Measurements from ENCODE around the gene DEK. TPM values are rescaled to one million over a fixed set of nuclear protein-coding genes. Genes with fewer than 3 reads are reported as not detected.

The DEK gene
- total RNA-seq, 4 donors from 2014 or later: 69.5 to 106 (median 93.0) TPM

DNA sequence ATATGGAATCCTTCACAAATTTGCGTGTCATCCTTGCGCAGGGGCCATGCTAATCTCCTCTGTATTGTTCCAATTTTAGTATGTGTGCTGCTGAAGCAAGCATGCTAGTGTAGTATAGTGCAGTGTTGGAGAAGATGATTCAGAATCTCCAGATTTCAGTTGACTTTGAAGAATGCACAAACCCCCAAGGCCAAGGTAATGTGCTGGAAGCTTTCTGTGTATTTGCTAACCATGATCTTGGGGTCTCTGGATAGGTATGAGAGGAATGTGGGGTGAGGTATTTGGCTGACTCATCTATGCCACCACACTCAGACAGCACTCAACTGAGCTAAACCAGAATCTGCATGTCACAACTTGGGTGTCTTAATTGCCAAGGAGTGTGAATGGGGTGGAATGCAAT lies 42.6 kb upstream of the DEK start:
- WGBS, 2 donors: 76 to 77% methylated on average over 2 of the region's 2 CpGs
- intact Hi-C loops (cut with DNase I): no loop called here
- no peaks in the 10 kb centered on the region for H3K9me3 ChIP-seq

DNA sequence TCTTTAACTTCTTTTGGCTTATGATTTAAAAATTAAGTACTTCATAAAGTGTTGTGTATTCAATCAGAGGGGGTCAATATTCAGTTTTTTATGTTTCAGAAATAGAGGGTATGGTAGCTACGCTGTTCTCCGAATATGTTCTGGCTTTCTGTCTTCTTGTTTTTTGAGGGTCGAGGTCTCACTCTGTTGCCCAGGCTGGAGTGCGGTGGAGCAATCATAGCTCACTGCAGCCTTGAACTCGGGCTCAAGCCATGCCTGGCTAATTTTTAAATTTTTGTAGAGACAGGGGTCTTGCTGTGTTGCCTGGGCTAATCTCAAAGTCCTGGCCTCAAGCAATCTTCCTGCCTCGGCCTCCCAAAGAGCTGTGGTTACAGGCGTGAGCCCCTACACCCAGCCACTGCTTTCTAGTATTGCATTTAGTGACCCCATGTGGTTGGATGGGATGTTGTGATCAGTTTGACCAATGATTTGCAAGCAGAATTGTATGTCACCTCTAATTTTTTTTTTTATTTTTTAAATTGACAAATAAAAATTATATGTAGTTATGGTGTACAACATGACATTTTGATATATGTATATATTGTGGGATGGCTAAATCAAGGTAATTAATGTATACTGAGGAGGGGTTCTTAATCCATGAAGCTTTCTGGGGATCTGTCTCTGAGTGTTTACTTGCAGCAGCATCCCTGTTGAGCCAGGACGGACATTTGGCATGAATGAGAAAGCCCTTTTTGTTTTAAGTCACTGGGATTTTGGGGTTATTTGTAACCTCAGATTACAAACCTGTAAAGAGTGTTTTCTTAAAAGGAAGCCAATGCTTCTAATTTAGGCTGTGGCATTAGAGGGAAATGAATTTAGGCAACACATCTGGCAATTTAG lies 38.5 kb upstream of the DEK start:
- no peak overlapping the region for H3K27ac ChIP-seq
- H3K4me1 ChIP-seq: no peaks in the 10 kb centered on the region
- H3K4me3 ChIP-seq: no peak overlapping the region
- no peaks in the 10 kb centered on the region for H3K9me3 ChIP-seq
- H3K27me3 ChIP-seq: no peaks in the 10 kb centered on the region
- DNase-seq: no peak
- WGBS, 2 donors: 82 to 83% methylated on average over 8 of the region's 8 CpGs
- intact Hi-C loops (cut with DNase I): no loop called here
- H3K36me3 ChIP-seq: no peaks in the 10 kb centered on the region
- no peak for TF ChIP-seq POLR2A (IDR thresholded peaks at IDR 0.05)
- TF ChIP-seq, protein P1, sequence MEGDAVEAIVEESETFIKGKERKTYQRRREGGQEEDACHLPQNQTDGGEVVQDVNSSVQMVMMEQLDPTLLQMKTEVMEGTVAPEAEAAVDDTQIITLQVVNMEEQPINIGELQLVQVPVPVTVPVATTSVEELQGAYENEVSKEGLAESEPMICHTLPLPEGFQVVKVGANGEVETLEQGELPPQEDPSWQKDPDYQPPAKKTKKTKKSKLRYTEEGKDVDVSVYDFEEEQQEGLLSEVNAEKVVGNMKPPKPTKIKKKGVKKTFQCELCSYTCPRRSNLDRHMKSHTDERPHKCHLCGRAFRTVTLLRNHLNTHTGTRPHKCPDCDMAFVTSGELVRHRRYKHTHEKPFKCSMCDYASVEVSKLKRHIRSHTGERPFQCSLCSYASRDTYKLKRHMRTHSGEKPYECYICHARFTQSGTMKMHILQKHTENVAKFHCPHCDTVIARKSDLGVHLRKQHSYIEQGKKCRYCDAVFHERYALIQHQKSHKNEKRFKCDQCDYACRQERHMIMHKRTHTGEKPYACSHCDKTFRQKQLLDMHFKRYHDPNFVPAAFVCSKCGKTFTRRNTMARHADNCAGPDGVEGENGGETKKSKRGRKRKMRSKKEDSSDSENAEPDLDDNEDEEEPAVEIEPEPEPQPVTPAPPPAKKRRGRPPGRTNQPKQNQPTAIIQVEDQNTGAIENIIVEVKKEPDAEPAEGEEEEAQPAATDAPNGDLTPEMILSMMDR (IDR thresholded peaks at IDR 0.05): no peak

More for the DNA sequence above, 42.6 kb upstream of the DEK start:
- DNase-seq: no peak
- no peaks in the 10 kb centered on the region for H3K4me1 ChIP-seq
- H3K27me3 ChIP-seq: no peaks in the 10 kb centered on the region
- H3K27ac ChIP-seq: no peak overlapping the region
- TF ChIP-seq, protein P1 (IDR thresholded peaks at IDR 0.05): no peak
- no peak for TF ChIP-seq POLR2A (IDR thresholded peaks at IDR 0.05)
- no peaks in the 10 kb centered on the region for H3K36me3 ChIP-seq
- no peak overlapping the region for H3K4me3 ChIP-seq

DNA sequence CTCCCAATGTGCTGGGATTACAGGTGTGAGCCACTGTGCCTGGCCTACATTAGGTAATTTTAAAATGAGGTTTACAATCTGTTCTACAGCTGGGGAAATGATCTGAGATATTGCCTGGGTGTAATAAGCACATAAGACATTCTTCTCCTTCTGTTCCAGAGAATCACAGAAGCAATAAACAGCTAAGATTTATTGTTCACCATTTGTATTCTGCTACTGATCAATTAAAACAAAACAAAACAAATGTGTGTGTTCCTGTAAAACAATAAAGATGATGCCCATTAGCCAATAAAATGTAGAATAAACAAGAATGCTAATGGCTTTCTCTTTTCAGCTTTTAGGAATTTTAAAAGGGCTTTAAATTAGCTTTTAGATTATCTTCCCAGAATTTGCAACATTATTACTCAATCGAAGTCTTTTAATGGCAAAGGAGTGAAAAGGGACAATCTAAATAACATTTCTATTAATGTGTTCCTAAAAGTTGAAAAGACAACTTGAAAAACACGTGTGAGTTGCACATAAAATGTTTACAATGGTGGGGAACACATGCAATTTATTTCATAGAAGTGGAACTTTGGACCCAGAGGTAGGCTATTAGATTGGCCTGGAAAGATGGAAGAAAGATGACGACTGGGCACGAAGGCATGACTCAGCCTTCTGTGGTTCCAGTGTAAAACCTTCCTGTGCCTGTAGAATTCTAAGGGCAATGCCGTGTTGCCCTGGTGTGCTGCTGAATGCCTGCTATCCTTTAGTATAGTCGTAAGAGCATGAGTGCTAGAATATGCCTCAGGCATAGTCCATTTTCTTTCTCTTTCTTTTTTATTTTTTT lies 29.0 kb upstream of the DEK start:
- H3K27ac ChIP-seq: no peak overlapping the region
- no peaks in the 10 kb centered on the region for H3K36me3 ChIP-seq
- WGBS, 2 donors: 45 to 61% methylated on average over 6 of the region's 6 CpGs
- intact Hi-C loops (cut with DNase I): no loop called here
- no peaks in the 10 kb centered on the region for H3K27me3 ChIP-seq
- H3K4me3 ChIP-seq: no peak overlapping the region
- DNase-seq: no peak
- no peaks in the 10 kb centered on the region for H3K9me3 ChIP-seq
- TF ChIP-seq, protein P1 (IDR thresholded peaks at IDR 0.05): no peak
- no peak for TF ChIP-seq POLR2A (IDR thresholded peaks at IDR 0.05)
- no peaks in the 10 kb centered on the region for H3K4me1 ChIP-seq

DNA sequence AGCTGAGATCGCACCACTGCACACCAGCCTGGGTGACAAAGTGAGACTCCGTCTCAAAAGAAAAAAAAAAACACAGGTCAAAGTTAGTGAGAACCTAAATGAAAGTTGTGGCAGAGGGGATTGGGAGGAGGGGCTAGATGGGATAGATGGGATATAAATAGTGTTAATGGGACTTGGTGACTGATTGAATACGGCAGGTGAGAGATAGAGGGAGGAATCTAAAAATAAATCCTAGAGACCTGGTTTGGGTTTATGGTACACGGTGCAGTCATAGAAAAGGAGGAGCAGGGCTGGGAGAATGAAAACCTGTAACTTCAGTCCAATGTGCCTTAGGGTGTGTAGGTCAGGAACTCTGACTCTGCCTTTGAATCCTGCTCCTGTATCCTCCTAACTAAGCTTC lies 25.0 kb upstream of the DEK start:
- TF ChIP-seq, protein P1 (IDR thresholded peaks at IDR 0.05): no peak
- TF ChIP-seq POLR2A (IDR thresholded peaks at IDR 0.05): no peak

DNA sequence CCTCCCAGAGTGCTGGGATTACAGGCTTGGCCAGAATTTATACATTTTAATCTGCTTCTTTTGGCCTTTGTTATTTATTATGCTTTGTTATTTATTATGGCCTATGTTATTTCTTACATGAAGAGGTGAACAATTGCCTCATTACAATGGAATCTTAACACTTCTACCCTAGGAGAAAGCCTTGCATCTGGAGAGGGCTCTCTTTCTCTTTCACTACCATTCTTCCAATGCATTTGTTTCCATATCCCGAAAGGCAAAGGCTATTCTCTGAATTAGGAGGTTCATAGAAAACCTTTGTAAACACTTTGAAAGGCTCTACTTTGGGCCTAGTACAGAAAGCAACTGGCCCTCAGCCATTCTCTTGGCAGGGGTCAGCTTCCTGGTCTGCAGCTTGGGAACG lies 19.9 kb upstream of the DEK start:
- DNase-seq: no peak
- H3K36me3 ChIP-seq: no peaks in the 10 kb centered on the region
- H3K4me3 ChIP-seq: no peak overlapping the region
- intact Hi-C loops (cut with DNase I): no loop called here
- no peak overlapping the region for H3K27ac ChIP-seq
- H3K27me3 ChIP-seq: peaks cover 0 to 12% (median 0%) of the 10 kb centered on the region in 4 donors
- WGBS, 2 donors: 81 to 83% methylated on average over 2 of the region's 2 CpGs
- no peak for TF ChIP-seq POLR2A (IDR thresholded peaks at IDR 0.05)
- TF ChIP-seq, protein P1 (IDR thresholded peaks at IDR 0.05): no peak
- H3K9me3 ChIP-seq: no peaks in the 10 kb centered on the region
- no peaks in the 10 kb centered on the region for H3K4me1 ChIP-seq

More for the DNA sequence above, 25.0 kb upstream of the DEK start:
- no peak overlapping the region for H3K4me3 ChIP-seq
- H3K4me1 ChIP-seq: no peaks in the 10 kb centered on the region
- no peak for DNase-seq
- no peaks in the 10 kb centered on the region for H3K9me3 ChIP-seq
- H3K27ac ChIP-seq: no peak overlapping the region
- 83 to 88% methylated on average over 4 of the region's 4 CpGs for WGBS, 2 donors
- intact Hi-C loops (cut with DNase I): no loop called here
- no peaks in the 10 kb centered on the region for H3K36me3 ChIP-seq
- H3K27me3 ChIP-seq: no peaks in the 10 kb centered on the region
